GM19438 (cell line): ENCODE data around the gene SH2B2.

Experiments
- ATAC-seq: cut with Tn5 transposase; IDR thresholded peaks from one replicate; pipeline ENCODE4 v1.9.1; 2021; ENCODE audit warnings: low read depth; ENCODE audit not compliant: unreplicated experiment

The SH2B2 gene

GRCh38 chr7:102286237-102287110 is at the start of gene SH2B2:
TSS of gene SH2B2 (plus strand) at chr7:102286868. CDS start at chr7:102300551, 13,683 bp downstream.
- no peak for ATAC-seq

DNA sequence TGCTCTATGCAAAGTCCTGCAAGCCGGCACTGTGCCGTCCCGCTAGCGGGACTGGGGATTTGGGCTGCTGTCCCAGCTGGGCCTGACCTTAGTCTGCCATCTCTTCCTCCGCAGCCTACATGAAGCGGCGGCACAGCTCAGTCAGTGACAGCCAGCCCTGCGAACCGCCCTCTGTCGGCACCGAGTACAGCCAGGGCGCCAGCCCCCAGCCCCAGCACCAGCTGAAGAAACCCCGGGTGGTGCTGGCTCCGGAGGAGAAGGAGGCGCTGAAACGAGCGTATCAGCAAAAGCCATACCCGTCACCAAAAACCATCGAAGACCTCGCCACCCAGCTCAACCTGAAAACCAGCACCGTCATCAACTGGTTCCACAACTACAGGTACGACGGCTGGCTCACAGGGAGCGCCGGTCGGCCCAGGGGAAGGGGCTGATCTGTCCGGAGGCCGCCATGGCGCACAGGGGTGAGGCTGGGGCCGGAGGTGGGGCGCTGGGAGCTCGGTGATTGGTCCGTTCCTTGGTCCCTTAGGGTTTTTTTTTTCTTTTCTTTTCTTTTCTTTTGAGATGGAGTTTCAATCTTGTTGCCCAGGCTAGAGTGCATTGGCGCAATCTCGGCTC is 47.4 kb upstream of the SH2B2 start:
- ATAC-seq: no peak

DNA sequence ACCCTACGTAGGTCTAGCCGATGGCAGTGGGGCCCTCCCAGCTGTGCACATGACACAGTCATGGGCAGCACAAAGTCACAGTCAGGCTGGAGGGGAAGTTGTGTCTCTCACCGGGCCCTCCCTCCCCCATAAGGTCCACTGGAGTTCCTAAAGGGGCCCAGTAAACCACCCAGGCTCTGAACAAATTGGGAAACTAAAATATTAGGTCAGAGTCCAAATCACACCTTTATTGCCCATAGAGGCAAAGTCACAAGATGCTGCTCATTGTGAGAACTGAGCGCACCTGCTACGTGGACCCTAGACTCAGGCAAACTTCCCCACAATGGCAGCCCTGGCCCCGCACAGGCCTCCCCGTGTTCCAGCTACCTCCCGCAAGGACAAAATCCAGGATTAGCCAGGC is 45.2 kb upstream of the SH2B2 start:
- no peak for ATAC-seq

GRCh38 chr7:102244601-102245000 is 42.1 kb upstream of the SH2B2 start:
- ATAC-seq: no peak

- no peak for ATAC-seq
Observed at GRCh38 chr7:102248081-102248455, 38.6 kb upstream of the SH2B2 start.

DNA sequence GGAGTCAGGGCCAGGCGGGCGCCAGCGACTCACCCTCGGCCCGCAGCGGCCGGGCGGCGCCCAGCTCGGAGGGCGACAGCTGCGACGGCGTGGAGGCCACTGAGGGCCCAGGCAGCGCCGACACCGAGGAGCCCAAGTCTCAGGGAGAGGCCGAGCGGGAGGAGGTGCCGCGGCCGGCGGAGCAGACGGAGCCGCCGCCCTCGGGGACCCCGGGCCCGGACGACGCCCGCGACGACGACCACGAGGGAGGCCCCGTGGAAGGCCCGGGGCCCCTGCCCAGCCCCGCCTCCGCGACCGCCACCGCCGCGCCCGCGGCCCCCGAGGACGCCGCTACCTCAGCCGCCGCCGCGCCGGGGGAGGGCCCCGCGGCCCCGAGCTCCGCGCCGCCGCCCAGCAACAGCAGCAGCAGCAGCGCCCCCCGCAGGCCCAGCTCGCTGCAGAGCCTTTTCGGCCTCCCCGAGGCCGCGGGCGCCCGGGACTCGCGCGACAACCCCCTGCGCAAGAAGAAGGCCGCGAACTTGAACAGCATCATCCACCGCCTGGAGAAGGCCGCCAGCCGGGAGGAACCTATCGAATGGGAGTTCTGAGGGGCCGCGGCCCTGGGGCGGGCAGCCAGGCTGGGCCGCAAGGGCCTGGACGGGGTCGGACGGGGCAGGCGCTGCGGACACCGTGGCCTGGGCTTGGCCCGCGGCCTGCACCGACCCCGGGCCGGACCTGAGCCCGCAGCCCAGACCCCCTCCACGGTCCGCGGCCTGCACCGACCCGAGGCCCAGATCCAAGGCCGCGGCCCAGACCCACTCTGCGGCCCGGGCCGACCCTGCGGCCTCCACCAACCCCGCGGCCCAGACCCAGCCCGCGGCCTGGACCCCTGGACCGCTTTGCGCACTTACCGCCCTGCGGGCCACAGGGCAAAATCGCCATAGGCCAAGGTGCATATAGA is 37.9 kb upstream of the SH2B2 start:
- ATAC-seq: no peak

DNA sequence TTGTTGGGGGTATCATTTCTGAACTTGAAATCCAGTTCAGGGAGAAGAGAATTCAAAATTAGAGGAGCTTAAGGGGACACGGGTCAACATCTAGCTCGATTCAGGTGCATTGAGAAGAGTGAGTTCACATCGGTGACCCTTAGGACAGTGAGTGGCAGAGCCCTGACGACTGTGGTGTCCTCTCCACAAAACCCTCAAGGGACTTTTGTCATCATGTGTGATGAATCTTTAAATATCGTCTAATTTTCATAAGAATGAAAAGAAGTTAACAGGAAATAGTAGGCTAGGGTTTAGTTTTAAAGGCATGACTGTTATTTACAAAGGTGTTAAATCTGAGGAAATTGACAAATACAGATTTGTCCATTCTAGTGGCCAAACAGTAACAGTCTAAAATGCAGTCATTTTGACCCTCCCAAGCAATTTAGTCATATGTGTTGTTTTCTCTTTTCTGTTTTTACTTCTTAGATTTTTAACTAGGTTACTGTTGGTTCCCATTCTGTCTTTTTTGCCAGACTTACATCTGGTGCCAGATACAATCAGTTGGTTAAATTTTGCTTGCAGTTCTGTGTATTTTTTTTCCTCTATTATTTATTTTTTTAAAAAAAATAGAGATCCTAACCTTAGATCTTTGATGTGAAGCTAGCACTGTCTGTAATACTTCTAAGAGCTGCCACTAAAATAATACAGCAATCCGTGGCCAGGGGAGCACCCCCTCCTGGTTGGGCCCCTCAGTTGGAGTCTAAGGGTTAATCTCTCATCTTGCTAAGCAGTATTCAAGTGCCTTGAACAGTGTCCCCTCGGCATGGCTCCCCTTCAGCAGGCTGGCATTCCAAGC is 34.9 kb upstream of the SH2B2 start:
- no peak for ATAC-seq

GRCh38 chr7:102252366-102252982 is 34.2 kb upstream of the SH2B2 start:
- no peak for ATAC-seq

DNA sequence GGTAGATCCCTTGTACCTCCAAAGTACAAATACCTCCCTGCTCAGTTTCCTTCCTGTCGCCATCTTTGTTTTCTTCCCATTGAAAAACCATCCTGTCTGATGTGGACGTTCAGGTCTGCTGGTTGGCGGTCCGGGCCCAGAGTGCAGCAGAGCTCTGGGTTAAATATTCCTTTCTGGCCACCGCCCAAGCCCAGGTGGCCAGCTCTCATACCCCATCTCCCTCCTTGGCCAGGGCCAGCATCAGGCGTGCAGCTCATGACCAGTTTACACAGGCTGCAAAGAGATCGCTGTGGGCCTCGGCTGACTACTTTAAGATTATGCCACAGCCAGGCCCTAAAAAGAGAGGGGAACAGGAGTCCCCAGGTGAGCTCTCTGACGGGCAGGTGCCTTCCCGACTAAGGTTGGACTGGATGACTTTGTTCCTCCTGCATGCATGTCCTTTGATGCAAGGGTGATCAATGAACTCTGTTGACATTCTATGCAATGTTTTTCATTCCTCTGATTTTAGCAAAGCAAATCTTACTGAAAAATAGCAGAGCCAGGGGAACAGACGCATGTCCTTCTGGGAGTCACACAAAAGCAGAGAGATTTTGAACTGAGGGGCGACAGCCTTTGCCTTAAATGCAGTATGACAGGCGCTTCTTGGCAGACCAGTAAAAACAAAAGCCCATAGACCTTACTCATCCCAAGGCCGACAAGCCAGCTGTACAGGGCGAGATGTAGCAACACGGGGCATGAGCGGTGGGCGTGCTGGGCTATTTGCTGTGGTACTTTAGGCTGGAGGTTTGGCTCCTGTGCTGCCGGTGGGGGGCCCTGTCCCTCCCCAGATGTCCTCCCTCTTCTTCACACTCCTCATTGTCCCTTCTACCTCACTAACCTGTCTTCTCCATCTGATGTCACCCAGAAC is 33.3 kb upstream of the SH2B2 start:
- no peak for ATAC-seq

GRCh38 chr7:102253973-102254370 is 32.7 kb upstream of the SH2B2 start:
- no peak for ATAC-seq

GRCh38 chr7:102254521-102254920 is 32.1 kb upstream of the SH2B2 start:
- no peak for ATAC-seq

- no peak for ATAC-seq
Observed at GRCh38 chr7:102255501-102255900, 31.2 kb upstream of the SH2B2 start.

DNA sequence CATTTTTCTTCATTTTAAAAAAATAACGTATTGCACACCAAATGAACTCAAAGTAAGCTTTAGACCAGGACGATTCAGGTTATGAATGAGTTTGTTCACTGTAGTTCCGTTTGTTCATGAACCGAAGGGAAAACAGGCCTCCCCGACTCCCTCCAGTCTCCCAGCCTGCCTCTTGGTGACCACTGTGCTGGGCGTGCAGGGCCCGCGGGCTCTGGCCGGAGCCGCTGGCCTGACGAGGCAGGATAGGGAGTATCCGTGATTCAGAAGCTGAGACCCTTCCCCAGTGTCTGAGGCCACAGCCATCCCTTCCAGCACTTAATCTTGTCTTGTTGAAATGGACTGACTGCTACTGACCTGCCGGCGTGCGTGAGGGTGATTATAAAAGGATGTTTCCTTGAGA is 30.8 kb upstream of the SH2B2 start:
- ATAC-seq: no peak

- ATAC-seq: no peak
Observed at GRCh38 chr7:102258073-102258748, 28.5 kb upstream of the SH2B2 start.

GRCh38 chr7:102258749-102259107 is 27.9 kb upstream of the SH2B2 start:
- ATAC-seq: no peak

- no peak for ATAC-seq
Observed at GRCh38 chr7:102260856-102261255, 25.8 kb upstream of the SH2B2 start.

- ATAC-seq: no peak
Observed at GRCh38 chr7:102261451-102261850, 25.2 kb upstream of the SH2B2 start.

- ATAC-seq: no peak
Observed at GRCh38 chr7:102262546-102262945, 24.1 kb upstream of the SH2B2 start.
